A204.1 (cell line): ENCODE results near the gene UBA1.

Experiments
- FAIRE-seq: peaks from 2 replicates; lab custom pipeline; 2012; peaks lifted over from hg19 to GRCh38; lab: Jason Lieb, UNC

The UBA1 gene

DNA sequence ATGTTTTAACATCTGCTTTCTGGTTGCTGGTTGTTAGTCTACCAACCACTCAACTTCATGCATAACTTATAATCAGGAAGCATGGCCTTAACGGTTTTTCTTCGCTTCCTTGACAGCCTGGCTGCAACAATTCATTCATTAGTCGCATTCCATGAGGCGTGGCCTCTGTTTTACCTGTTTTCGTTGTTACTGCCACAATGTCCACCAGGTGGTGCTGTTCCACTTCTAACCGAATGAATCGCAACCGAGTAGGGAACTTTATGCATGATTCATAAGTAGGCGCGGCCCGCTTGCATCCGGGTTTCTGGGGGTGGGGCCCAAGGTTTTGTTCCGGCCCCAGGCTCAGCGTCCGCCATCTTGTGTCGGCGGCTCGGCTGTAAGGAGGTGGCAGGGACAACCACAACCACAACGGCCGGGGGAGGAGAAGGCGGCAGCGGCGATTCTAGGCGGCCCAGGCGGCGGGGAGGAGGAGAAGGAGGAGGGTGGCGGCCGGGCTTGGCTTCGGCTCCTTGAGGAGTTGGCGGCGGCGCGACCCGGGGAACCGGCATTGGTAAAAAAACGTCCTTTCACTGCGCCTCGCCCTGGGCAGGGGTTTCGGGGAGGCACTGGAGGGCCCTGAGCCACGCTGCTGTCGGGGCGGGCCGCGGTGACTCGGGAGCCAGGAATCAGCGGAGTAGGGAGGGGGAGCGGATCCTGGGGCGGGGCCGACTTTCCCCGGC, at the start of gene UBA1:
UBA1 (plus strand) TSS at position 355 of the 719 bp plus-strand sequence. CDS start 4,974 bp downstream, outside the sequence.
- peak; percentile 99 for FAIRE-seq

DNA sequence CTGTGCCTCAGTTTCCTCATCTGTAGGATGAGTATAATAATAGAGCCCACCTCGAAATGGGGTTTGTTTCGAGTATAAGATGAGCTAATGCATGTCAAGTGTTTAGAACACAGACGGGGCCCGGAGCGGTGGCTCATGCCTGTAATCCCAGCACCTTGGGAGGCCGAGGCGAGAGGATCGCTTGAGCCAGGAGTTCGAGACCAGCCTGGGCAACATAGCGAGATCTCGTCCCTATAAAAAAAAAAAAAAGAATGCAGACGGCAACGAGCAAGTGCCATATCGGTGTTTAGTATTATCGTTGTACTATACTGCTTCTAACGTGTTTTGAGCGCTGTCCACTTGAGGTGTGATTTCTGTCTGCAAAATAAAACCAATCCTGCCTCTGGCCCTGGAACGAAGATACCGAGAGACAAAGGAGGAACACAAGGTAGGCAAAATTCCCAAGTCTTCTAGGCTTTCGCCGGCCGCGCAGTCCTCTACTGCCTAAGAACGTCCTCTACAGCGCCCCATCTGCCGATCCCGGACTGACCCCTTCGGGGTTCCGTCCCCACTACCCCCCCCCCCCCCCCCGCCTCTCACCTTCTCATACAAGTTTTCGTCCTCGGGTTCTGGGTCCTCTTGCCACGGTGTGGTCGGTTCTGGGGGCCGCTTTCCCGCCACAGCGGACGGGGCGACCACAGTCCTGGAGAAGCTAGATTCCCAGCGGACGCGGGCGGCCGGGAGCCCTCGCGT, 49.6 kb upstream of the UBA1 start:
- no peak for FAIRE-seq

DNA sequence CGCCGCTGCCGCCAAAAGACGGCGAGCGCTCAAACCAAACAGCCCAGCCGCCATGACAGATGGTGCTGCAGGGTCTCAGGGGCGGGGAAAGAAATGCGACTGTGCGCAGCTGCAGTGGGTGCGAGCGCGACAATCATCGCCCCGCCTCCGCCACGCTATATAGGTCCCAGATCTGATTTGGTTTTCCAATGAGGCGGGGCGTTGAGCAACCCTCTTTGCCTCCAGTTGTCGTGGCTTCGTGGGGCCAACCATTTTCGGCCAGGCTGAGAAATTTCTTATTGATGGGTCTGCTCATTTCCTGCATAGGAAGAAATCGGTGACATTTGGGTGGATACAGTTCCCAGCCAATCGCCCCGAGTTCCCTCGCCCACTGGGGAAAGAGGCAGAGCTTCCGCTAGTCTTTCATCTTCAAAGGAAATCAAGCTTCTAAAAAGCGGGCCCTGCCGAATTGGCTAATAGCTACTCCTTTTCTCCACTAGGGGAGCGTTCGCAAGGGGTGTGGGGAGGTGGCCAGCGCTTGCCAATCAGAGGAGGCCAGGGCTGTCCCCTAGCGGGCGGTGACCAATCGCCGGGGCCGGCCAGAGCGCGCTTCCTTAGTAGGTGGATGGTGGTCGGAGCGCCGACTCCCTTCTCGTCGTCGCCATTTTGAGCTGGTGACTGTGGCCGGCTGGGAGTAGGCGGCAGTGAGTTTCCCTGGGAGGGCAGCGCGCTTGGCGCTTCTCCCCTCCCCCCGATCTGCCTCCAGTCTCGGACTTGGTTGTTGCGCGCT, 48.8 kb upstream of the UBA1 start, which contains the start of the genes NDUFB11 and RBM10:
NDUFB11 (minus strand) TSS at position 77 of the 769 bp plus-strand sequence; CDS start at position 54, 23 bp downstream.
RBM10 (plus strand) TSS at position 596 of the 769 bp plus-strand sequence. CDS start 2,261 bp downstream, outside the sequence.
- peak; percentile 68 for FAIRE-seq

DNA sequence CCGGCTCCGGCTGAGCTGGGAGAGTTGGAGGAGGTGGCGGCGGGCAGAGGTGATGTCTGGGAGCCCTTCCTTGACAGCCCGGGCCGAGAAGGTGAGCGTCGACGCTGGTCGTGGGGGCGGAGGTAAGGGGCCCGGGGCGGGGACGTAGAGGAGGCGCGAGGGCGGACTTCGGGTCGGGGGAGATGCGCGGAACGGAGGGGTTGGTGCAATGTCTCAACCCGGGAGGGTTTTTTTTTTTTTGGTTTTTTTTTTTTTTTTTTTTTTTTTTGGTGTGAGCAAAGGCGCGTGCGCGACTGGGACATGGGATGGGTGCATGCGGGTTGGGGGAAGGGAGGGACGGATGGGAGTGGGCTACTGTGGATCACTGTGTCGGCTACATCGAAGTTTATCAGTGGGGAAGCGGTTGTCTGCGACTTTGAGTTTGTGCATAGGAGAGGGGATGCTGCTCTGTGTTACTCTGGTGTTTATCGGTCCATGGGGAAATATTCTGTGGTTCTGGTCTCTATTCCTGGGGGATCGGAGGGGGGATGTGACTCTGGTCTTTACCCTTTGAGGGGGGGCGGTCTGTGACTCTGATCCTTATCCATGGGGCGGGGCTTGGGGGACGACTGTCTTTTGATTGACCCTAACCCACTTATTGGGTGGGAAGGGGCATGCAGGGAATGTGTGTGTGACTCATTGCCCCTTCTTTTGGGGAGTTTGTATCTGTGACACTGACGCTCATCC, 48.1 kb upstream of the UBA1 start:
- no peak for FAIRE-seq

DNA sequence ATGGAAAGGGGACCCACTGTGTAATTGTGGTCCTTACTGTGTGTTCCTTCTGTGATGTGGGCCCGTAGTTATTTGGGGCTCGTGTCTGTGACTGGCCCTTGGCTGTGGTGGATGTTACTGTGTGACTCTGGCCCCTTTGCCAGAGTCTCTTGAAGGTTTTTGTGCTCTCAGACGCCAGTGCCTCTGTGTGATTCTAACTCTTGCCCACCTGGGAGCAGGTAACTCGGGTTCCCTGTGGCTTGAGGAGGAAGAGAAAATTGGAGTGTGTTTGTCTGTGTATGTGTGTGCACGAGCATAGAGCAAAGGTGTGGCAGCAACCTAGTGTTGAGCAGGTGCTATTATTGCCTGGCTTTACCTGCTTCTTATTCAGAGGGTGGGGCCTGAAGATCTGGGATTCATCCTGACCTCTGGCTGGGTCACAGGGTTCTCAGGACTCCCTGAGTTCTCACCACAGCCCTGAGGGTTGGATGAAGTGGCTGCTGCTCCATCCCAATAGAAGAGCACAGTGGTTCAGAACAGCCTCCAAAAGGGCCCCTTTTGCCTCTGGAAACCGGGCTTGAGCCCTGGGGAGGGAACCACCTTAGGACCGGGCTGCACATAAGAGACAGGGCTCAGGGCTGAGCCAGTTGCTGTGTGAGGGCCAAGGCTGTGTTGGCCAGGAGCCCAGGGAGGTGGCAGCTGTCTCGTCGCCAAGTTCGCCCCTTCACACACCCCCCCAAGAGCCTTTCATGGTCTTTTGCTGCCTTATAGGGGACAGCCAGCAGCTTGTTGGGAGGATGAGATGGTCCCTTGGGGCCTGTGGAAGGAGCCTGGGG, 47.3 kb upstream of the UBA1 start:
- FAIRE-seq: no peak

DNA sequence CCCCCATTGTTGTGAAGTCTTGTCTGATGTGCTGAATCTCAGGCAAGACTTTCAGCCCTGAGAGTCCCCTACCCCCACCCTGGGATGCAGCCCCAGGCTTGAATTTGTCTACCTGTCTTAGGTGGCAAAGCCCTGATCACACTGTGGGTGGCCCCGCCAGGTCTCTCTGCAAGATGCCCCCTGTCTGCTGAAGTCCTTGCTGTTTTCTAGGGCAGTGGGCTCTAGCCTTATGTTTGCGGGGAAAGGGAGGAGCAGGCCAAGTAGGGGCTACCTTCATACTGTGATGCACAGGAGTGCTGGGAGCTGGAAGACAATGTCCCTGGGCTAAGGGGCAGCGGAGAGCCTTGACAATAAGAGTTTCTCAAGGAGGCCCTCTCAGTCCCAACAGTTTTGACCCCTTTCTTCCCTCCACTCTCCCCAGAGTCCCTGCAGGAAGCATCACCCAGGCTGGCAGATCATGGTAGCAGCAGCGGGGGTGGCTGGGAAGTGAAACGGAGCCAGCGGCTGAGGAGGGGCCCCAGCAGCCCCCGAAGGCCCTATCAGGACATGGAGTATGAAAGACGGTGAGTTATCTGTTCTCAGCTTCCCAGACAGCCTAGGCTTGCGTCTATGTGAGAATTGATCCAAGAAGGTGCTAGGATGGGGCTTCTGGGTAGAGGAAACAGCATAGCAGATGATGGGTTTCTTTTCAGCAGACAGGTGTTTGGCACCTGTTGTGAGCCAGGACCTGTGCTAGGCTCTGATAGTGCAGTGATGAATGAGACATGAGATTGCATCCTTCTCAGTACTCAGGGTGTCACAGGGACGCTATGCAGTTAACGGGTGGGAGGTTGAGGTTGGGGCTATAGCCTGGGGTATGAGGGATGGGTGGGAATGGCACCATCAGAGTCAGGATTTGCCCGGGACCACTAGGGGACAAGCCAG, 46.4 kb upstream of the UBA1 start:
- FAIRE-seq: no peak

DNA sequence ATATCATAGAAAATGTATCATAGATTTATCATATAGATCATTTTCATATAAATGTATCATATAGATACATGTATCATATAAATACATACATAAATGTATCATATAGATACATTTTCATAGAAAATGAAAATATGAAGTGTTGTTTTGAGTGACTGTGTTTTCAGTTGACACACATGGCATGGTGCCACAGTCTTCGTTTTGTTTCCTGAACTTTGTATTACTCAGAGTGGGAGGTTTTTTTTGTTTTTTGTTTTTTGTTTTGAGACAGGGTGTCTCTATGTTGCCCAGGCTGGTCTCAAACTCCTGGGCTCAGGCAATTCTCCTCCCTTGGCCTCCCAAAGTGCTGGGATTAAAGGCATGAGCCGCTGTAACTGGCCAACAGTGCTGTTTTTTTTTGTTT, 44.7 kb upstream of the UBA1 start:
- FAIRE-seq: no peak

DNA sequence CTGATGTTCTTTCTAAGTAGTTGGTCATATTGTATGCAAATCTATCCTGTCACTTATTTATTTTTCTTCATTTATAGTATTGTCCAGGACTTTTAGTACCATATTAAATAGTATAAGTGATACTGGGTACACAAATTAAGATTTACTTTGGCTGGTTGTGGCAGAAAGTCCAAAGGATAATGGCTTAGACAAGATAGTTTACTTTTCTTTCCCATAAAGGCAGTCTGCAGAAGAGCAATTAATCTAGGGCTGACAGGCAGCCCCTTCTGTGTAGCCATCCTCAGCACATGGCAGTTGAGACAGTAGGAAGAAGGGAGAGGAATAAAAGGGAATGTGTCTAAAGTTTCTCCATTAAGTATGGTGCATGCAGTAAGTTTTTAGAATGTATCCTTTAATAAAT, 42.2 kb upstream of the UBA1 start:
- FAIRE-seq: no peak

DNA sequence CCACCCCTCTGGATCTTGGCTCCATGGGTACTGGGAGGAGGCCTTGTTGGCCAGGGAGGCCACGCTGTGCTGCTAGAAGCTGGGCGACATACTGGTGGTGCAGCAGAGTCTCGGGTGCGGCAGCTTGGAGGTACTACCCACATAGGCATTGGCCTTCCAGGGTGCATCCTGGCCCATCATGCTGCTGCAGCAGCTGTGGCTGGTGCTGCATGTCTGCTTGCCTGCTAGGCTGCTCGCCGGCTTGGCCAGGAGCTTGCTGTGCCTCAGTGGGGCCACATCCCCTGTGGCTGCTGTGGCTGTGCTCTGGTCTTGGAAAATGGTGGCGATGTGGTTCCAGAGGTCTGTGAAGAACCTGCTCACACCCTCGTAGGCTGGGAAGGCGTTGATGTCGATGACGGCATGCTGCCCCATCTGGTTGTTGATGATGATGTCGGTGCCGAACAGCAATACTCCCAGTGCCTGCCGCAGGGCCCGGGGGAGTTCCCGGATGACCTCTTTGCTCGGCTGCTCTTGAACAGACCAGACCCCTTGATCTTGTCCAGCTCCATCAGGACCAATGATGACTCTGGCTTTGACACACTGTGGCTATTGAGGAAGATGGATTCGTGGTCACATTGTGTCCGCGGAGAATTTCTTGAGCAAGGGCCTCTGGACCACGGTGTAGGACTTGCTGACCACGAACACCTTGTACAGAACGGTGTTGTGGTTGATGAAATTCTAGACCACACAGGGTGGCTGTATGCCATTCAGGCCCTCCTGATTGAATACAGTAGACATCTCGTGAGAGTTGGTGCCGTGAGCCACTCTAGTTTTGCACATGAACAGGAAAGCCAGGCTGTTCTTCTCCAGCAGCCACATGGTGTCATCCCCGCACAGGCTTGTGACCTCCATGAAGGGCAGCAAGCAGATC, 36.8 kb upstream of the UBA1 start:
- no peak for FAIRE-seq

DNA sequence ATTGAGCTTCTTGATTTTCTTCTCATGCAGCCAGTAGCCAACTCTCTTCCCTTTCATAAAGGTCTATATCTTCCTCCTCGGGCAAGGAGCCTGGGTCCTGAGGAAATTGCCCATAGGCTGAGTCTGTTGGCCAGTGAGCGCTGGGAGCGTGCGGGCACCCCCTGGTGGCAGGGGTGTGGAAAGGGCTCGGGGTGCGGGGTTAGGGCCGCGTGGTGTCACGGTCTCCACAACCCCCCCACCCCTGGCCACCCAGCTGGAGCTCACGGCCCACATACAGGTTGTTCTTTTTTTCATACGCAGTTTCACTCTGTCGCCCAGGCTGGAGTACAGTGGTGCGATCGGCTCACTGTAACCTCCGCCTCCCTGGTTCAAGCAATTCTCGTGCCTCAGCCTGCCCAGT, 35.5 kb upstream of the UBA1 start:
- FAIRE-seq: no peak

DNA sequence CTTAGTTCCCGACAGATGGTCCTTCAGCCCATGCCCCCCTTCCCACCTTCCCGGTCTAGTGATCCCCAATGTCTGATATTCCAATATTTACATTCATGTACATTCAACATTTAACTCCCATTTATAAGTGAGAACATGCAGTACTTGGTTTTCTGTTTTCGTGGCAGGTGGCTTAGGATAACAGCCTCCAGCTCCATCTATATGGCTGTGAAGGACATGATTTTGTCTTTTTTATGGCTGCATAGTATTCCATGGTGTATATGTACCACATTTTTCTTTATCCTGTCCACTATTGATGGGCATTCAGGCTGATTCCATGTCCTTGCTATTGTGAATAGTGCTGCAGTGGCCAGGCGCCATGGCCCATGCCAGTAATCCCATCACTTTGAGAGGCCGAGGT, 34.8 kb upstream of the UBA1 start:
- FAIRE-seq: no peak

DNA sequence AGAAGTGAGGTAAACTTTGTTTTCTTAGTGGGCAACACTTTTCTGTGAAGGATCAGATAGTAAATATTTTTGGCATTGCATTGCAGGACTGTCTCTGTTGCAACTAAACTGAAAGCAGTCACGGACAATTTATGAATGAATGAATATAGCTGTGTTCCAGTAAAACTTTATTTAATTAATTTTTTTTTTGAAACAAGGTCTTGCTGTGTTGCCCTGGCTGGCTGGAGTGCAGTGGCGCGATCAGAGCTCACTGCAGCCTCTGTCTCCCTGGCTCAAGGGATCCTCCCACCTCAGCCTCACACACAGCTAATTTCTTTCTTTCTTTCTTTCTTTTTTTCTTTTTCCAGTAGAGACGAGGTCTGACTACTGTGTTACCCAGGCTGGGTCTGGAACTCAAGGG, 32.8 kb upstream of the UBA1 start:
- no peak for FAIRE-seq

DNA sequence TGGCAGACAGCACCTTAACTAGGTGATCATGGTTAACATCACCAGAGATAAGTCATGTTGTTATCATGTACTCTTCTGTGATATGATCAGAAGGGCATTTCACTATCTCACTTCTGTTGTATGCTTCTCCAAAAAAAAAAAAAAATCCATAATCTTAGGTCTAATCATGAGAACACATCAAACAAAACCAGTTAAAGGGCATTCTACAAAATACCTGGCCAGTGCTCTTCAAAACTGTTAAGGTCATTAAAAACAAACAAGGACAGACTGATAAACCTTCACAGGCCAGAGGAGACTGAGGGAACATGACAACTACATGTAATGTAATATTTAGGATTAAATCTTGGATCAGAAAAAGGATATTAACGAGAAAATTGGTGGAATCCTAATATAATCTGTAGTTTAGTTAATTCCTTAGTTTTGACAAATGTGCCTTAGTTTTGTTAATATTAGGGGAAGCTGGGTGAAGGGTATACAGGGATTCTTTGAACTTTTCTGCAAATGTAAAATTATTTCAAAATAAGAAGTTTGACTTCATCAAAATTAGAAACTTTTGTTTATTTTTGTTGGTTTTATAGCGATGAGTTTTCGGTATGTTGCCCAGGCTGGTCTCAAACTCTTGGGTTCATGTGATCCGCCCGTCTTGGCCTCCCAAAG, 30.6 kb upstream of the UBA1 start:
- FAIRE-seq: no peak

DNA sequence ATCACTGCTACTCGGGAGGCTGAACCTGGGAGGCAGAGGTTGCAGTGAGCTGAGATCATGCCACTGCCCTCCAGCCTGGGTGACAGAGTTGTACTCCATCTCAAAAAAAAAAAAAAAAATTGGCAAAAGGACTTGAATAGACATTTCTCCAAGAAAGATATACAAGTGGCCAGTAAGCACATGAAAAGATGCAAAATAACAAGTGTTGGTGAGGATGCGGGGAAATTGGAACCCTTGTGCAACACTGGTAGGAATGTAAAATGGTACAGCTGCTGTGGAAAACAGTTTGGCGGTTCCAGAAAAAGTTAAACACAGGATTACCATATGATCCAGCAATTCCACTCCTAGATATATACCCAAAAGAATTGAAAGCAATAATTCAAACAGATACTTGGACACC, 29.2 kb upstream of the UBA1 start:
- FAIRE-seq: no peak

DNA sequence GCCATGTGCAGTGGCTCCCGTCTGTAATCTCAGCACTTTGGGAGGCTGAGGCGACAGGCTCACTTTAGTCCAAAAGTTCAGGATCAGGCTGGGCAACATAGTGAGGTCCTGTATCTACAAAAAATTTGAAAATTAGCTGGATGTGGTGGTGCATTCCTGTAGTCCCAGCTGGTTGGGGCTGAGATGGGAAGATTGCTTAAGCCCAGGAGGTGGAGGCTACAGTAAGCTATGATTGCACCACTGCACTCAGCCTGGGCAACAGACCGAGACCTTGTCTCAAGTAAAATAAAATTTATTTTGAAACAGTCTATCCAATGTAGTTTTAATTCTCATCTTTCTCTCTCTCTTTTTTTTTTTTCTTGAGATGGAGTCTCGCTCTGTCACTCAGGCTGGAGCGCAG, 27.5 kb upstream of the UBA1 start:
- FAIRE-seq: no peak

DNA sequence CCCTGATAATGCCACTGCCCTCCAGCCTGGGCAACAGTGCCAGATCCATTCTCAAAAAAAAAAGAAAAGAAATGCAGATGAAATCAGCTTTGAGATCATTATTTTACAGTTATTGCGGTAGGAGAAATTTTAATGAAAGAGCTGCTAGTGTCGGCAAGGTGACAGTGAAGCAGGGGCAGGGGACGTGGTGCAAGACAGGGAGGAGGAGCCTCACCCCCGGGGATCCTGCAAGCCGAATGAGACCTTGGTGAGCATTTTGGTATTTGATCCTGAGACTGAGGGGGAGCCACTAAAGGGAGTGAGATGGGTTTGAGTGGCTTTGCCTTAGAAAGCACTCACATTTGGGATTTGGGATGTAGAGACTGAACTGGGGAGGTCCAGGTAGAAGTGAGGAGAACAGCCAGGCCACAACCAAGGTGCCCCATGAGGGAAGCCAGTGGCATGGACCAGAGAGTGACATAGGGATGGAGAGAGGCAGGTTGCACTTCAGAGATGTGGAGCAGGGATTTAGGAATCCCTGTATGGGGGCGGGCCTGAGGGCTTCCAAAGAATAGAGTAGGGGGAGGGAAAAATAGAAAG, 25.0 kb upstream of the UBA1 start:
- no peak for FAIRE-seq

DNA sequence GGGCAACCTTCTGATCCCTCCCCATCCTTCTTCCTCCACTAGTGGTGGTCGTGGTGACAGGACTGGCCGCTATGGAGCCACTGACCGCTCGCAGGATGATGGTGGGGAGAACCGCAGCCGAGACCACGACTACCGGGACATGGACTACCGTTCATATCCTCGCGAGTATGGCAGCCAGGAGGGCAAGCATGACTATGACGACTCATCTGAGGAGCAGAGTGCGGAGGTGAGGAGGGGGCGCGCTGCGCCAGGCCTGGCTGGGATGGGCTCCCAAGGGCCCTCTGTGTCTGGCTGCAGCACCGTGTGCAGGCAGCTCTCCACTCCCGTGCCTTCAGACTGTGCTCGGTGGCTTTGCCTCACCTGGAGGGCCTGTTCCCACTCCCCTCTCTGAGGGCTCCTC, 24.4 kb upstream of the UBA1 start:
- FAIRE-seq: no peak
